ENCODE measurements around the gene PSMD1.

The PSMD1 gene

GRCh38 chr2:231117922-231118613 is 61.4 kb downstream of the PSMD1 start:
- Histone ChIP-seq H3K27me3 (ENCODE audit: control insufficient read depth, insufficient read depth, low read length) (no peaks in the 10 kb centered on the region), H3K9ac (ENCODE audit: low read length) (no peak overlapping the region), H3K4me3 (ENCODE audit: low read length) (no peak overlapping the region), H3K27ac (ENCODE audit: low read depth, low read length) (peak overlapping the region; percentile 29), H3K4me1 (ENCODE audit: control insufficient read depth, insufficient read depth, low read length) (peaks cover 3% of the 10 kb centered on the region), H3K36me3 (ENCODE audit: control insufficient read depth, insufficient read depth, low read length) (no peaks in the 10 kb centered on the region)

GRCh38 chr2:231118614-231118942 is 61.9 kb downstream of the PSMD1 start:
- Histone ChIP-seq H3K27ac (ENCODE audit: low read depth, low read length) (peak overlapping the region; percentile 29), H3K27me3 (ENCODE audit: control insufficient read depth, insufficient read depth, low read length) (no peaks in the 10 kb centered on the region), H3K4me3 (ENCODE audit: low read length) (no peak overlapping the region), H3K9ac (ENCODE audit: low read length) (no peak overlapping the region), H3K36me3 (ENCODE audit: control insufficient read depth, insufficient read depth, low read length) (no peaks in the 10 kb centered on the region), H3K4me1 (ENCODE audit: control insufficient read depth, insufficient read depth, low read length) (peaks cover 3% of the 10 kb centered on the region)

GRCh38 chr2:231123362-231123898 is 66.8 kb downstream of the PSMD1 start:
- Histone ChIP-seq H3K4me3 (ENCODE audit: low read length) (peak overlapping the region; percentile 38), H3K9ac (ENCODE audit: low read length) (no peak overlapping the region), H3K36me3 (ENCODE audit: control insufficient read depth, insufficient read depth, low read length) (no peaks in the 10 kb centered on the region), H3K27ac (ENCODE audit: low read depth, low read length) (peak overlapping the region; percentile 65), H3K4me1 (ENCODE audit: control insufficient read depth, insufficient read depth, low read length) (peaks cover 3% of the 10 kb centered on the region), H3K27me3 (ENCODE audit: control insufficient read depth, insufficient read depth, low read length) (no peaks in the 10 kb centered on the region)

DNA sequence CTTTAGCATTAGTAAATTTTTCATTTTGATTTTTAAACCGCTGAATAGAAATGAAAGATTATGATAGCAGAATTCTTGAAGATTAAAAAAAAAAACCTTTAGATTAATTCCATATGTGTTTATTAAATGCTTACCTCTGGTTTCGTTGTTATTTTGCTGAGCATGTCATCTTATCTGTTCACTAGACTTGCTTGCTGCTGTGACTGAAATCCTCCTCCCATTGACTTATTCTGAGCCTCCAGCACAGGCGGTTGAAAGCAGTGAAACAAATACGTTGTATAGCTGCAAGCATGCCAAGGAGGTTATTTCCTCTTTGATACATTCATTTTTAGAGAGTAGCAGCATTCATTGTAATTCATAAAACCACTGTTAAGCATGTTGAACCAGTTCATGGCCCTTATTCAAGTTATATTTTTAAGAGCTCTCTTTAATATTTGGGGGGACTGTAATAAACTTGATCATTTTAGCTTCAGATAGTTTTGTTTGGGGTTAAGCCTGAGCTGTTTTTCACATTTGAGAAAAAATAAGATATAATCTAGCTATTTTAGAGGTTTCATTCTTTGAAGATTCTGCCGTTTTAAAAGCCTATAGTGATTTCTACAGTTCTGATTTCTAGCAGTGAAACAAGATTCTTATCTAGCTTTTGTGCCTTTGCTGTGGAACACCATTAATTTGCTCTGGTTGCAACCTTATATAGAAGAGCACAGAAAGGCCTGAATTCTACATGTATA is 68.3 kb downstream of the PSMD1 start, which contains the start of gene HTR2B:
HTR2B (minus strand) TSS at position 205 of the 731 bp plus-strand sequence. CDS start 1,278 bp downstream, outside the sequence.
- Histone ChIP-seq H3K36me3 (ENCODE audit: control insufficient read depth, insufficient read depth, low read length) (no peaks in the 10 kb centered on the region), H3K4me3 (ENCODE audit: low read length) (no peak within 1 kb of the TSS), H3K27ac (ENCODE audit: low read depth, low read length) (peak within 1 kb of the TSS; percentile 65), H3K27me3 (ENCODE audit: control insufficient read depth, insufficient read depth, low read length) (no peaks in the 10 kb centered on the region), H3K4me1 (ENCODE audit: control insufficient read depth, insufficient read depth, low read length) (peaks cover 3% of the 10 kb centered on the region), H3K9ac (ENCODE audit: low read length) (no peak within 1 kb of the TSS)

DNA sequence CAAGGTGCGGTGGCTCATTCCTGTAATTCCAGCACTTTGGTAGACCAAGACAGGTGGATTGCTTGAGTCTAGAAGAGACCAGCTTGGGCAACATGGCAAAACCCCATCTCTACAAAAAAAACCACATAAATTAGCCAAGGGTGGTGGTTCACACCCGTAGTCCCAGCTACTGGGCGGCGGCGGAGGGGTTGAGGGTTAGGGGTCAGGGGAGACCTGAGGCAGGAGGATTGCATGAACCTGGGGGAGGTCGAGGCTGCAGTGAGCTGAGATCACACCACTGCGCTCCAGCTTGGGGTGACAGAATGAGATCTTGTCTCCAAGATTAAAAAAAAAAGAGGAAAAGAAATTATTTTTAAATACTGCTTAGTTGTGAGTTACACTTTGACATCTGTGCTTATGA is 69.5 kb downstream of the PSMD1 start:
- Histone ChIP-seq H3K4me1 (ENCODE audit: control insufficient read depth, insufficient read depth, low read length) (no peaks in the 10 kb centered on the region), H3K36me3 (ENCODE audit: control insufficient read depth, insufficient read depth, low read length) (no peaks in the 10 kb centered on the region), H3K27me3 (ENCODE audit: control insufficient read depth, insufficient read depth, low read length) (no peaks in the 10 kb centered on the region), H3K9ac (ENCODE audit: low read length) (no peak overlapping the region), H3K4me3 (ENCODE audit: low read length) (no peak overlapping the region), H3K27ac (ENCODE audit: low read depth, low read length) (no peak overlapping the region)

- Histone ChIP-seq H3K27me3 (ENCODE audit: control insufficient read depth, insufficient read depth, low read length) (no peaks in the 10 kb centered on the region), H3K9ac (ENCODE audit: low read length) (no peak overlapping the region), H3K27ac (ENCODE audit: low read depth, low read length) (no peak overlapping the region), H3K36me3 (ENCODE audit: control insufficient read depth, insufficient read depth, low read length) (no peaks in the 10 kb centered on the region), H3K4me3 (ENCODE audit: low read length) (no peak overlapping the region), H3K4me1 (ENCODE audit: control insufficient read depth, insufficient read depth, low read length) (no peaks in the 10 kb centered on the region)
Measured at GRCh38 chr2:231127480-231127879, 70.8 kb downstream of the PSMD1 start.

DNA sequence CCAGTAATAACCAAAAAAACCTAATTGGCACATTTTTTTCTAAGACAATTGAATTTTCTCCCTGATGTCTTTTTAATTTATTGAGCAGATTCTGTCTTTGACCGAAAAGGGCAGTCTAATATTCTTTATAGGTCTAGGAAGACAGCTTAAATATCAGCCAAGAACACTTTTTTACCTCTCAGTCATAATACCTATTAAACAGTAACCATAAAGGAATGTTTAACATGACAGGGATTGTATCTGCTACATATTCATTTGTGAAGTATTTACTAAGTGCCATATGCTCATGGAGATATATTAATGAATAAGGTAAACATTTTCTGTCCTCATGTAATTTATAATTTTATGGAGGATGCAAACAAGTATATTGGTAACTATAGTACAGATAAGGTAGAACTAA is 71.3 kb downstream of the PSMD1 start:
- Histone ChIP-seq H3K4me1 (ENCODE audit: control insufficient read depth, insufficient read depth, low read length) (no peaks in the 10 kb centered on the region), H3K27me3 (ENCODE audit: control insufficient read depth, insufficient read depth, low read length) (no peaks in the 10 kb centered on the region), H3K9ac (ENCODE audit: low read length) (no peak overlapping the region), H3K4me3 (ENCODE audit: low read length) (no peak overlapping the region), H3K36me3 (ENCODE audit: control insufficient read depth, insufficient read depth, low read length) (no peaks in the 10 kb centered on the region), H3K27ac (ENCODE audit: low read depth, low read length) (no peak overlapping the region)

- Histone ChIP-seq H3K27me3 (ENCODE audit: control insufficient read depth, insufficient read depth, low read length) (no peaks in the 10 kb centered on the region), H3K4me3 (ENCODE audit: low read length) (no peak overlapping the region), H3K4me1 (ENCODE audit: control insufficient read depth, insufficient read depth, low read length) (no peaks in the 10 kb centered on the region), H3K36me3 (ENCODE audit: control insufficient read depth, insufficient read depth, low read length) (no peaks in the 10 kb centered on the region), H3K9ac (ENCODE audit: low read length) (no peak overlapping the region), H3K27ac (ENCODE audit: low read depth, low read length) (no peak overlapping the region)
Measured at GRCh38 chr2:231128541-231128940, 71.9 kb downstream of the PSMD1 start.

- Histone ChIP-seq H3K4me3 (ENCODE audit: low read length) (no peak overlapping the region), H3K27ac (ENCODE audit: low read depth, low read length) (no peak overlapping the region), H3K36me3 (ENCODE audit: control insufficient read depth, insufficient read depth, low read length) (no peaks in the 10 kb centered on the region)
Measured at GRCh38 chr2:231129216-231129615, 72.5 kb downstream of the PSMD1 start.

DNA sequence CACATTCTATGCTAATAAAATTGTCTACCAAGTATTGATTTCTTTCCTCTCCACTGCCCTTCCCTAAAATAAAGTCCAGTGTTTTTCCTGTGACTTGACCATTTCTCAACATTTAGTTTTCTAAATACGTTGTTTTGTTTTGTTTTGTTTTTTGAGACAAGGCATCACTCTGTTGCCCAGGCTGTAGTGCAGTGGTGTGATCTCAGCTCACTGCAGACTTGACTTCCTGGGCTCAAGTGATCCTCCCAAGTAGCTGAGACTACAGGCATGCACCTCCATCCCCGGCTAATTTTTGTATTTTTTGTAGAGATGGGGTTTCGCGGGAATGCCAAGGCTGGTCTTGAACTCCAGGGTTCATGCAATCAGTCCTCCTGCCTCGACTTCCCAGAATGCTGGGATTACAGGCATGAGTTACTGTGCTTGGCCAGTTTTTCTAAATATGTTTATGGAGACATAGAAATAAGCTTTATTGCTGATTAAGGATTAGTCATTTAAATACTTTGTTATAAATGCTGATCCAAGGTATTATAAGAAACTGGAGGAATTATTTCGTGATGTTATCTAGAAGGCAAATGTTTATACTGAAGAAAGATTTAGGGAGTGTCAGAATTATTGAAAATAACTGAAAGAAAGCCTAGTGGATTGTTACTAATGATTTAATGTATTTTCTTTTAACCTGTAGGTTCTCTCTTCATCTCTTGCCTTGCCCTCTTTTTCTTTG is 73.8 kb downstream of the PSMD1 start:
- Histone ChIP-seq H3K27me3 (ENCODE audit: control insufficient read depth, insufficient read depth, low read length) (no peaks in the 10 kb centered on the region), H3K4me1 (ENCODE audit: control insufficient read depth, insufficient read depth, low read length) (no peaks in the 10 kb centered on the region), H3K9ac (ENCODE audit: low read length) (no peak overlapping the region), H3K36me3 (ENCODE audit: control insufficient read depth, insufficient read depth, low read length) (no peaks in the 10 kb centered on the region), H3K27ac (ENCODE audit: low read depth, low read length) (no peak overlapping the region), H3K4me3 (ENCODE audit: low read length) (no peak overlapping the region)

More at GRCh38 chr2:231129216-231129615, 72.5 kb downstream of the PSMD1 start:
- no peak overlapping the region for H3K9ac ChIP-seq (ENCODE audit: low read length)
- no peaks in the 10 kb centered on the region for H3K27me3 ChIP-seq (ENCODE audit: control insufficient read depth, insufficient read depth, low read length)
- no peaks in the 10 kb centered on the region for H3K4me1 ChIP-seq (ENCODE audit: control insufficient read depth, insufficient read depth, low read length)

DNA sequence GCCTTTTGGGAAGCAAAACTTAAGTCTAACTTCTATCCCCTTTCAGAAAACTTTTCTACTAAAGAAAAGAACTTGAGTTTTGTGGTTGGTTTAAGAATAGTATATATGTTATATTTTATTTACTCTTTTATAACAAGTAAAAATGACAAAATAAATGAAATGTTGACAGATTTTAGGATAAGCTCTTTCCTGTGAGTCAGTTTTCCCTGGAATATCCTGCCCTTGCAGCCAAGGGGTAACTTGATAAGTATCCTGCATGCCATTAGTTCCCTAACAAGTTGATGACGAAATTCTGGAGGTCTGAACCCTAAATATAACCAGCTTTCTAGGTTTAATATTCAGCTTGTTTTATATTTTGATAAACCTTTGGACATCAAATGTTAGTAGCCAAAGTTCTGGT is 75.5 kb downstream of the PSMD1 start:
- Histone ChIP-seq H3K4me1 (ENCODE audit: control insufficient read depth, insufficient read depth, low read length) (no peaks in the 10 kb centered on the region), H3K9ac (ENCODE audit: low read length) (no peak overlapping the region), H3K4me3 (ENCODE audit: low read length) (no peak overlapping the region), H3K27me3 (ENCODE audit: control insufficient read depth, insufficient read depth, low read length) (no peaks in the 10 kb centered on the region), H3K27ac (ENCODE audit: low read depth, low read length) (no peak overlapping the region), H3K36me3 (ENCODE audit: control insufficient read depth, insufficient read depth, low read length) (no peaks in the 10 kb centered on the region)

GRCh38 chr2:231133365-231134099 is 76.9 kb downstream of the PSMD1 start:
- Histone ChIP-seq H3K9ac (ENCODE audit: low read length) (no peak overlapping the region), H3K36me3 (ENCODE audit: control insufficient read depth, insufficient read depth, low read length) (no peaks in the 10 kb centered on the region), H3K27me3 (ENCODE audit: control insufficient read depth, insufficient read depth, low read length) (no peaks in the 10 kb centered on the region), H3K27ac (ENCODE audit: low read depth, low read length) (no peak overlapping the region), H3K4me1 (ENCODE audit: control insufficient read depth, insufficient read depth, low read length) (no peaks in the 10 kb centered on the region), H3K4me3 (ENCODE audit: low read length) (no peak overlapping the region)

All from rectal smooth muscle tissue (tissue), 1 donor.